ENCODE results near the gene UBR3. TPM values are rescaled to one million over a fixed set of nuclear protein-coding genes. Genes with fewer than 3 reads are reported as not detected.

UBR3 gene
- total RNA-seq, 6 experiments from 2014 or later: 25.3 to 37.3 (median 29.9) TPM

DNA sequence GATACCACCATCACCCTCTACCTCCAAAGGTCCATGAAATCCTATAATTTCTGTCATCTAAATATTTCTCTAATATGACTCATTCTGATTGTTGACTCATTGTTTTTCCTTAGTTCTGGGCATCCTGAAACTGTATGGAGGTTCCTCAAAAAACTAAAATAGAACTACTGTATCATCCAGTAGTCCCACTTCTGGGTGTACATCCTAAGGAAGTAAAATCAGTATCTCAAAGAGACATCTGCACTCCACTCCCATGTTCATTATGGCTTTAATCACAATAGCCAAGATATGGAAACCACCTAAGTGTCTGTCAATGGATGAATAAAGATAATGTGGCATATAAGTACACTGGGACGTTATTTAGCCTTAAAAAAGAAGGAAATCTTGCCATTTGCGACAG is 224.9 kb downstream of the UBR3 start:
- DNase-seq (no peak), ATAC-seq (no peak)
- Histone ChIP-seq H3K9me3 (no peaks in the 10 kb centered on the region), H3K36me3 (peaks cover 0 to 4% (median 0%) of the 10 kb centered on the region in 4 donors), H3K27ac (no peak overlapping the region), H3K27me3 (no peaks in the 10 kb centered on the region), H3K4me1 (no peaks in the 10 kb centered on the region), H3K4me3 (no peak overlapping the region)
- intact Hi-C loops (cut with DNase I): no loop called here
- TF ChIP-seq POLR2A (IDR thresholded peaks at IDR 0.05): no peak
- TF ChIP-seq, protein P1, sequence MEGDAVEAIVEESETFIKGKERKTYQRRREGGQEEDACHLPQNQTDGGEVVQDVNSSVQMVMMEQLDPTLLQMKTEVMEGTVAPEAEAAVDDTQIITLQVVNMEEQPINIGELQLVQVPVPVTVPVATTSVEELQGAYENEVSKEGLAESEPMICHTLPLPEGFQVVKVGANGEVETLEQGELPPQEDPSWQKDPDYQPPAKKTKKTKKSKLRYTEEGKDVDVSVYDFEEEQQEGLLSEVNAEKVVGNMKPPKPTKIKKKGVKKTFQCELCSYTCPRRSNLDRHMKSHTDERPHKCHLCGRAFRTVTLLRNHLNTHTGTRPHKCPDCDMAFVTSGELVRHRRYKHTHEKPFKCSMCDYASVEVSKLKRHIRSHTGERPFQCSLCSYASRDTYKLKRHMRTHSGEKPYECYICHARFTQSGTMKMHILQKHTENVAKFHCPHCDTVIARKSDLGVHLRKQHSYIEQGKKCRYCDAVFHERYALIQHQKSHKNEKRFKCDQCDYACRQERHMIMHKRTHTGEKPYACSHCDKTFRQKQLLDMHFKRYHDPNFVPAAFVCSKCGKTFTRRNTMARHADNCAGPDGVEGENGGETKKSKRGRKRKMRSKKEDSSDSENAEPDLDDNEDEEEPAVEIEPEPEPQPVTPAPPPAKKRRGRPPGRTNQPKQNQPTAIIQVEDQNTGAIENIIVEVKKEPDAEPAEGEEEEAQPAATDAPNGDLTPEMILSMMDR (IDR thresholded peaks at IDR 0.05): no peak
- WGBS (ENCODE audit: insufficient coverage, low coverage, low lambda C conversion rate, missing lambda C conversion rate): 100% methylated on average over 2 of the region's 2 CpGs

DNA sequence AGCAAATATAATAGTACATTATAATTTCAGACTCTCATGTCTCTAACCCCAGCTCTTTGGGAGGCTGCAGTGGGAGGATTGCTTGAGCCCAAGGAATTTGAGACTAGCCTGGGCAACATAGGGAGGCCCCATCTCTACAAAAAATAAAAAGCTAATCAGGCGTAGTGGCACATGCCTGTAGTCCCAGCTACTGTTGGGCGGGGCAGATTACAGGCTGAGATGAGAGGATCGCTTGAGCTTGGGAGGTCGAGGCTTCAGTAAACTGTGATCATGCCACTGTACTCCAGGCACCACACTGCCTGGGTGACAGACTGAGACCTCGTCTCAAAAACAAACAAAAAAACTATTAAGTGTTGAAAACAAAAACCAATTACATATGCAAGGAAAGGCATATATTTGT is 227.7 kb downstream of the UBR3 start:
- no peaks in the 10 kb centered on the region for H3K27me3 ChIP-seq
- no peak overlapping the region for H3K4me3 ChIP-seq
- H3K36me3 ChIP-seq: peaks cover 0 to 4% (median 0%) of the 10 kb centered on the region in 4 donors
- H3K9me3 ChIP-seq: no peaks in the 10 kb centered on the region
- H3K4me1 ChIP-seq: no peaks in the 10 kb centered on the region
- intact Hi-C loops (cut with DNase I): no loop called here
- no peak for ATAC-seq
- DNase-seq: no peak
- no peak for TF ChIP-seq POLR2A (IDR thresholded peaks at IDR 0.05)
- TF ChIP-seq, protein P1 (IDR thresholded peaks at IDR 0.05): no peak
- WGBS (ENCODE audit: insufficient coverage, low coverage, low lambda C conversion rate, missing lambda C conversion rate): 96% methylated on average over 5 of the region's 5 CpGs
- H3K27ac ChIP-seq: no peak overlapping the region

DNA sequence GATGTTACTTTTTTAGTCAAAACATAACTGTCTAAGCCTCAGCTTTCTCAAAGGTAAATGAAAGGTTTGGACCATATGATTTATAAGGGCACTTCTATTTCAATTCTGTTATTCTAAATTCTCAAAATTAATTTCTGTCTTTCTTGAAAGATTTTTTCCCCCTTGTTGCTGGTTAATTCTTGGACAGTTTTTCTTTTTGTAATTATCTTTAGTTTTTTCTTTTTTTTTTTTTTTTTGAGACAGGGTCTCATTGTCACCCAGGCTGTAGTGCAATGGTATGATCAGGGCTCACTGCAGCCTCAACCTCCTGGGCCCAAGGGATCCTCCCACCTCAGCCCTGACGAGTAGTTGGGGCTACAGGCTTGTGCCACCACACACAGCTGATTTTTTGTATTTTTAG is 229.6 kb downstream of the UBR3 start:
- no peaks in the 10 kb centered on the region for H3K4me1 ChIP-seq
- no peaks in the 10 kb centered on the region for H3K9me3 ChIP-seq
- no peak overlapping the region for H3K4me3 ChIP-seq
- H3K36me3 ChIP-seq: peaks cover 0 to 15% (median 5%) of the 10 kb centered on the region in 4 donors
- DNase-seq (no peak), ATAC-seq (no peak)
- H3K27me3 ChIP-seq: no peaks in the 10 kb centered on the region
- intact Hi-C loops (cut with DNase I): no loop called here
- no peak for TF ChIP-seq POLR2A (IDR thresholded peaks at IDR 0.05)
- TF ChIP-seq, protein P1 (IDR thresholded peaks at IDR 0.05): no peak
- H3K27ac ChIP-seq: no peak overlapping the region
- 100% methylated on average over 1 of the region's 1 CpG for WGBS (ENCODE audit: insufficient coverage, low coverage, low lambda C conversion rate, missing lambda C conversion rate)

DNA sequence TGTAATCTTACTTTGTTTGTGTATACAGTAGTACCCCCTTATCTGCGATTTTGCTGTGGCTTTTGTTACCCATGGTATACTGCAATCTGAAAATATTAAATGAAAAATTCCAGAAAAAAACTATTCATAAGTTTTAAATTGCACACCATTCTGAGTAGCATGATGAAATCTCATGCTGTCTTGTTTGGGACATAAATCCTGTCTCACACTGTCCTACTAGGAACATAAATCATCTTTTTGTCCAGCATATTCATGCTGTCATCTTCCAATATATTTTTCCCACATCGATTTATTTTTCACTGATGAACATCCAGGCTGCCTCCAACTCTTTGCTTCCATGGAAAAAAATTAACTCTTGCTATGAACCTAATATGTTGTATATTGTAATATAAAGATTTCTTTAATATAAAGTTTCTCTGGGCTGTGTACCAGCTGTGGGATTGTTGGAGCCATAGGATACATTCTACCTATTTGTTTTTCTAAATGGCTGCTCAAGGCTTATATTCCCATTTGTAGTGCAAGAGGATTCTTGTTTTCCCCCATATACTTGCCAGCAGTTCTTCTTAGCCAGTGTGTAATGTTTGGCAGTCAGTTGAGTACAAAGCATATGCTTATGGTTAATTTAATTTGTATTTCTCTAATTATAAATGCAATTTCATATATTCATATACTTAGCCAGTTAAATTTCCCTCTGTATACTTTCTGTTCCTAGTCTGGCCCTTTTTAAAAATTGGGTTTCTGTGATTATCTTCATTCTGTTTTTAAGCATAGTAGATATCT is 236.4 kb downstream of the UBR3 start:
- no peak overlapping the region for H3K27ac ChIP-seq
- ATAC-seq (no peak), DNase-seq (no peak)
- H3K4me3 ChIP-seq: no peak overlapping the region
- WGBS (ENCODE audit: insufficient coverage, low coverage, low lambda C conversion rate, missing lambda C conversion rate): 87% methylated on average over 2 of the region's 2 CpGs
- H3K36me3 ChIP-seq: peaks cover 0 to 21% (median 12%) of the 10 kb centered on the region in 4 donors
- H3K4me1 ChIP-seq: no peaks in the 10 kb centered on the region
- no peak for TF ChIP-seq POLR2A (IDR thresholded peaks at IDR 0.05)
- TF ChIP-seq, protein P1 (IDR thresholded peaks at IDR 0.05): no peak
- H3K9me3 ChIP-seq: no peaks in the 10 kb centered on the region
- intact Hi-C loops (cut with DNase I): no loop called here
- no peaks in the 10 kb centered on the region for H3K27me3 ChIP-seq

Measured in right lobe of liver (tissue), 6 donors.